Ovary (tissue), 9 donors: Measurements from ENCODE around the gene SRCIN1. TPM values are rescaled to one million over a fixed set of nuclear protein-coding genes. Genes with fewer than 3 reads are reported as not detected.

Experiments
- DNase-seq, 5 donors: peaks; one replicate each; pipeline ENCODE4 v3.0.0-alpha.2; 2019 to 2020
- H3K27ac ChIP-seq, 2 donors: fragments of 200-600 bp; one replicate each; pipeline versions ENCODE4 v1.5.1 to v1.8.0; 2019 to 2022
- H3K27me3 ChIP-seq: fragments of 200-600 bp; one replicate; pipeline ENCODE4 v1.8.0; 2022
- H3K36me3 ChIP-seq: fragments of 200-600 bp; sonication (generic); one replicate; pipeline ENCODE4 v1.5.1; 2019
- H3K4me1 ChIP-seq: one replicate; pipeline ENCODE4 v1.8.1; 2013; ENCODE audit warnings: mild to moderate bottlenecking, moderate library complexity; ENCODE audit not compliant: insufficient read depth
- H3K4me3 ChIP-seq: fragments of 200-600 bp; sonication (generic); one replicate; pipeline ENCODE4 v1.5.1; 2017
- H3K9me3 ChIP-seq, 2 donors: fragments of 200-600 bp in 1 of 2; sonication (generic) in 1 of 2; one replicate each; pipeline versions ENCODE4 v1.5.1 to v1.8.1; 2013 to 2019; ENCODE audit warnings: mild to moderate bottlenecking in 1 of 2, moderate library complexity in 1 of 2
- EP300 ChIP-seq: sonication (generic); formaldehyde crosslinking; IDR thresholded peaks from one replicate; pipeline ENCODE4 v1.6.1; 2017; ENCODE audit warnings: antibody characterized with exemption
- POLR2A ChIP-seq: fragments of 450-650 bp; IDR thresholded peaks from one replicate; pipeline ENCODE4 v1.6.1; 2017; ENCODE audit warnings: antibody characterized with exemption, mild to moderate bottlenecking, moderate library complexity
- WGBS, 3 donors: extraction: QIAGEN DNeasy Blood & Tissue Kit in 1 of 3; methylation state at CpG; one replicate each; pipeline versions ENCODE4 v1.1.5 to v1.1.7; 2013 to 2017; 5-methylcytosine and 5-hydroxymethylcytosine counted together
- intact Hi-C, 4 donors: fragments of 100-400 bp; cut with DNase I; formaldehyde crosslinking; loops; one replicate each; pipeline versions ENCODE4 v1.11.0 to v1.15.1; 2022 to 2023
- polyA plus RNA-seq, 2 donors: library from polyadenylated mRNA; stranded (reverse); fragments of 200-250 nt in 1 of 2; fragments of 350-450 nt in 1 of 2; fragmentation: Illumina TruSeq in 1 of 2; extraction: RNeasy Lipid Tissue Mini Kit (QIAGEN cat#74804) in 1 of 2; gene quantifications; one replicate each; pipeline ENCODE4 v1.2.3, GENCODE V29; 2013 to 2014
- total RNA-seq, 7 donors: library from RNA; depleted of rRNA in 2 of 7; stranded (reverse); fragments of >200 nt in 2 of 7; fragmentation: NEBNext Ultra II Directional in 3 of 7; extraction: Animal tissue kit (Norgen Biotek cat#: 25700) in 3 of 7; gene quantifications; one replicate each; pipeline versions ENCODE4 v1.1.0 to v1.2.4, GENCODE V29; 2016 to 2023
- TF ChIP-seq, protein P1 (sequence below), 3 donors: fragments of 450-650 bp in 2 of 3; fragments of 200-600 bp in 1 of 3; IDR thresholded peaks; one replicate each; pipeline versions ENCODE4 v1.5.1 to v1.8.0; 2016 to 2022; ENCODE audit warnings: antibody characterized with exemption in 3 of 3, mild to moderate bottlenecking in 1 of 3
- donor health status: DM: no; HTN: no; CAD: no; lungs with moderate emphysema.
- donor health status: DM: no; HTN: no; CAD: no.
- donor health status: Bipolar disorder and iron deficiency.
- donor health status: DM: yes; HTN: yes; CAD: no.
- donor health status: DM: no; HTN: no; CAD: no.
- donor health status: DM: yes; HTN: yes; CAD: no.

Gene SRCIN1
- total and polyA plus RNA-seq, 9 donors = 0.18 to 3.0 (median 1.0) TPM

DNA sequence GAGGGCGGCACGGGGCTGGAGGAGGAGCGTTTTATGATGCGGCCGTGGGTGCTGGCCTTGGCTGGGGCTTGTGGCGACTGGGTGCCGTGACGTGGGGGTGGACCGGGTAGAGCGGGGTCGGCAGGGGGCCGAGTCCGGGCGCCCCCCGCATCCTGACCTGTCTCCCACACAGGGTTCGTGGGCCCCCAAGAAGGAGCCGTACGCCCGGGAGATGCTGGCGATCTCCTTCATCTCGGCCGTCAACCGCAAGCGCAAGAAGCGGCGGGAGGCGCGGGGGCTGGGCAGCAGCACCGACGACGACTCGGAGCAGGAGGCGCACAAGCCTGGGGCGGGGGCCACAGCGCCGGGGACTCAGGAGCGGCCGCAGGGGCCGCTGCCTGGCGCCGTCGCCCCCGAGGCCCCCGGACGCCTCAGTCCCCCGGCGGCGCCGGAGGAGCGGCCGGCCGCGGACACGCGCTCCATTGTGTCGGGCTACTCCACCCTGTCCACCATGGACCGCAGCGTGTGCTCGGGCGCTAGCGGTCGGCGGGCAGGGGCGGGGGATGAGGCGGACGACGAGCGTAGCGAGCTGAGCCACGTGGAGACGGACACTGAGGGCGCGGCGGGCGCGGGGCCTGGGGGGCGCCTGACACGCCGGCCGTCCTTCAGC is 95.9 kb downstream of the SRCIN1 start:
- Histone ChIP-seq H3K27ac (no peak overlapping the region), H3K9me3 (no peaks in the 10 kb centered on the region), H3K4me3 (no peak overlapping the region), H3K4me1 (peaks cover 7% of the 10 kb centered on the region), H3K27me3 (no peaks in the 10 kb centered on the region), H3K36me3 (no peaks in the 10 kb centered on the region)
- intact Hi-C loops = loop anchor here in 2 of 4 donors (10.0 kb wide), 2 partner anchors 65 to 155 kb away; no protein-coding TSS in a partner anchor
- WGBS, 3 donors = 8 to 22% (median 10%) methylated on average over 41 to 80 of the region's 80 CpGs
- DNase-seq = peak in 2 of 5 donors; percentile 50 to 56
- TF ChIP-seq, protein P1, sequence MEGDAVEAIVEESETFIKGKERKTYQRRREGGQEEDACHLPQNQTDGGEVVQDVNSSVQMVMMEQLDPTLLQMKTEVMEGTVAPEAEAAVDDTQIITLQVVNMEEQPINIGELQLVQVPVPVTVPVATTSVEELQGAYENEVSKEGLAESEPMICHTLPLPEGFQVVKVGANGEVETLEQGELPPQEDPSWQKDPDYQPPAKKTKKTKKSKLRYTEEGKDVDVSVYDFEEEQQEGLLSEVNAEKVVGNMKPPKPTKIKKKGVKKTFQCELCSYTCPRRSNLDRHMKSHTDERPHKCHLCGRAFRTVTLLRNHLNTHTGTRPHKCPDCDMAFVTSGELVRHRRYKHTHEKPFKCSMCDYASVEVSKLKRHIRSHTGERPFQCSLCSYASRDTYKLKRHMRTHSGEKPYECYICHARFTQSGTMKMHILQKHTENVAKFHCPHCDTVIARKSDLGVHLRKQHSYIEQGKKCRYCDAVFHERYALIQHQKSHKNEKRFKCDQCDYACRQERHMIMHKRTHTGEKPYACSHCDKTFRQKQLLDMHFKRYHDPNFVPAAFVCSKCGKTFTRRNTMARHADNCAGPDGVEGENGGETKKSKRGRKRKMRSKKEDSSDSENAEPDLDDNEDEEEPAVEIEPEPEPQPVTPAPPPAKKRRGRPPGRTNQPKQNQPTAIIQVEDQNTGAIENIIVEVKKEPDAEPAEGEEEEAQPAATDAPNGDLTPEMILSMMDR (IDR thresholded peaks at IDR 0.05) = no peak
- TF ChIP-seq EP300 (no peak), POLR2A (no peak)

GRCh38 chr17:38508954-38509771 is 96.6 kb downstream of the SRCIN1 start:
- H3K4me3 ChIP-seq = no peak overlapping the region
- H3K4me1 ChIP-seq = peaks cover 7% of the 10 kb centered on the region
- H3K27me3 ChIP-seq = no peaks in the 10 kb centered on the region
- 45 to 59% (median 56%) methylated on average over 27 of the region's 27 CpGs for WGBS, 3 donors
- TF ChIP-seq, protein P1 (IDR thresholded peaks at IDR 0.05) = peak; percentile 47 to 50 (median 48)
- TF ChIP-seq EP300 = no peak
- no peaks in the 10 kb centered on the region for H3K9me3 ChIP-seq
- intact Hi-C loops = no loop called here
- peak; percentile 72 to 85 (median 80) for DNase-seq
- H3K36me3 ChIP-seq = no peaks in the 10 kb centered on the region
- no peak overlapping the region for H3K27ac ChIP-seq

DNA sequence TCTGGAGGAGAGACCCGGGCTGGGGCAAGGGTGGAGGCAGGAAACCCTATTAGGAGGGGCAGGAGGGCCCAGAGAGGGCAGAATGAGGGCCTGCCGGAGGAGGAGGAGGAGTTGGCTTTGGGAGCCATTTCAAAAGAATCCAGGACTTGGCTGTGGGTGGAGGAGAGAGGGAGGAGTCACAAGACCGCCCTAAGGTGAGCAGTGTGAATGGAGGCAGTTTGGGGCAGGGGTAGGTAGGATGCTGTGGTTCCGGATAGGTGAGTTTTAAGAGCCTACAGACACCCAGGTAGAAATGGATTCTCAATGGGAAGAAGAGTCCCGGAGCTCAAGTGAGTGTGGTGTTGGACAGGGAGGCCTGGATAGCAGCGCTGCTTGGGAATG is 97.2 kb downstream of the SRCIN1 start:
- intact Hi-C loops = no loop called here
- no peak for DNase-seq
- H3K9me3 ChIP-seq = no peaks in the 10 kb centered on the region
- H3K4me1 ChIP-seq = peaks cover 7% of the 10 kb centered on the region
- H3K4me3 ChIP-seq = no peak overlapping the region
- TF ChIP-seq POLR2A = no peak
- TF ChIP-seq, protein P1 (IDR thresholded peaks at IDR 0.05) = no peak
- H3K36me3 ChIP-seq = no peaks in the 10 kb centered on the region
- no peaks in the 10 kb centered on the region for H3K27me3 ChIP-seq
- no peak overlapping the region for H3K27ac ChIP-seq
- WGBS, 3 donors = 80 to 86% (median 85%) methylated on average over 6 of the region's 6 CpGs

DNA sequence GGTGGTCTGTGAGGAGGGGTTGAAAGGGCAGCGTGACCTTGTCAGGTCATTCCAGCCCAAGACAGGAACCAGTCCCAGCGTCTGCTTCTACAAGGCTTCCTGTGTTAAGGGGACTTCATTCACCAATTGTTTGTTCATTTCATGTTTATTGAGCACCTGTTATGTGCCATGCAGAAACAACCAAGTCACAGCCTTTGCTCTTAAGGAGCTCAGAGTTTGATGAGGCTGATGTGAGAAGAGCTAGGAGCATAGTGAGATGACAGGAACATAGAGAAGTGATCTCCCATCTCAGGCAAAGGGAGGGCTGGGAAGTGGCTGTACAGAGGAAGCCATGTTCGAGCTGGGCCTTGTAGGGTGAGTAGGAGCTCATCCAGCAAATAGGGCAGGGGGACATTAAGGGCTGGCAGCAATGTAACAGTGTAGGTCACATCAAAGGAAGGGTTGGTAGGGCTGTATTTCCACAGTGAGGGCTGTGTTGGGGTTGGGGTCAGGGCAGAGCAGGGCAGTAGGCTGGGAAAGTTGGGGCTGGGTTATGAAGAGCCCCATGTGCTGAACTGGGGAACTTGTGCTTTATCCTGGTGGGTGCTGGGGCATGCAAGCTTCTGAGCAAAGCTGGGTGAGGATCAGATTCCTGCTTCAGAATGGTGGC is 97.7 kb downstream of the SRCIN1 start:
- H3K9me3 ChIP-seq = no peaks in the 10 kb centered on the region
- H3K36me3 ChIP-seq = no peaks in the 10 kb centered on the region
- intact Hi-C loops = no loop called here
- WGBS, 3 donors = 74 to 87% (median 79%) methylated on average over 3 of the region's 3 CpGs
- peaks cover 7% of the 10 kb centered on the region for H3K4me1 ChIP-seq
- no peak overlapping the region for H3K27ac ChIP-seq
- no peak overlapping the region for H3K4me3 ChIP-seq
- H3K27me3 ChIP-seq = no peaks in the 10 kb centered on the region
- no peak for DNase-seq
- no peak for TF ChIP-seq EP300
- TF ChIP-seq, protein P1 (IDR thresholded peaks at IDR 0.05) = no peak
- TF ChIP-seq POLR2A = no peak
